ENCODE measurements around the gene SIL1. TPM values are rescaled to one million over a fixed set of nuclear protein-coding genes. Genes with fewer than 3 reads are reported as not detected.
"Not testable (repeated sequence)": the region's sequence is repeated elsewhere in the genome, so short reads cannot be mapped to it uniquely, and the experiment has no call there.

SIL1 gene
- polyA plus RNA-seq, 1 experiment, result 90.5 TPM

GRCh38 chr5:139167063-139167462, 31.1 kb downstream of the SIL1 start:
- ChIA-PET CTCF (interaction anchor here (1.5 kb wide), 1 partner anchor 14 kb away, joined by 4 read pairs; no protein-coding TSS in a partner anchor), POLR2A (no interaction called here)
- H3K27me3 ChIP-seq (ENCODE audit: control insufficient read depth, insufficient read depth, low read length), result no peaks in the 10 kb centered on the region
- TF ChIP-seq CTCF (IDR thresholded peaks at IDR 0.05; ENCODE audit: insufficient read depth, low read depth, low read length), result no peak
- no peaks in the 10 kb centered on the region for H3K36me3 ChIP-seq (ENCODE audit: control insufficient read depth, insufficient read depth, low read length)
- DNase-seq (ENCODE audit: low read depth), result no peak
- no peak overlapping the region for H3K4me3 ChIP-seq (ENCODE audit: low read depth, low read length)

- CTCF ChIA-PET; H3K27me3 ChIP-seq (ENCODE audit: control insufficient read depth, insufficient read depth, low read length); H3K36me3 ChIP-seq (ENCODE audit: control insufficient read depth, insufficient read depth, low read length); DNase-seq (ENCODE audit: low read depth); H3K4me3 ChIP-seq (ENCODE audit: low read depth, low read length): not testable (repeated sequence)
- POLR2A ChIA-PET, result interaction anchor here (0.5 kb wide), 1 partner anchor 17 kb away, joined by 3 read pairs; no protein-coding TSS in a partner anchor
Observed at GRCh38 chr5:139164897-139165296, 33.3 kb downstream of the SIL1 start.

- no peak for TF ChIP-seq CTCF (IDR thresholded peaks at IDR 0.05; ENCODE audit: insufficient read depth, low read depth, low read length)
- H3K36me3 ChIP-seq (ENCODE audit: control insufficient read depth, insufficient read depth, low read length), result no peaks in the 10 kb centered on the region
- no peak for DNase-seq (ENCODE audit: low read depth)
- H3K27me3 ChIP-seq (ENCODE audit: control insufficient read depth, insufficient read depth, low read length), result no peaks in the 10 kb centered on the region
- no peak overlapping the region for H3K4me3 ChIP-seq (ENCODE audit: low read depth, low read length)
- ChIA-PET POLR2A (interaction anchor here (0.7 kb wide), 1 partner anchor 34 kb away, joined by 8 read pairs; the partner anchor contains the start of gene SIL1), CTCF (no interaction called here)
Observed at GRCh38 chr5:139164020-139164419, 34.1 kb downstream of the SIL1 start.

- Histone ChIP-seq H3K36me3 (ENCODE audit: control insufficient read depth, insufficient read depth, low read length) (no peaks in the 10 kb centered on the region), H3K27me3 (ENCODE audit: control insufficient read depth, insufficient read depth, low read length) (no peaks in the 10 kb centered on the region), H3K4me3 (ENCODE audit: low read depth, low read length) (no peak overlapping the region)
- no peak for DNase-seq (ENCODE audit: low read depth)
- ChIA-PET CTCF (interaction anchor here (1.2 kb wide), 1 partner anchor 14 kb away, joined by 3 read pairs; no protein-coding TSS in a partner anchor), POLR2A (no interaction called here)
- TF ChIP-seq CTCF (IDR thresholded peaks at IDR 0.05; ENCODE audit: insufficient read depth, low read depth, low read length), result no peak
Observed at GRCh38 chr5:139162448-139162847, 35.7 kb downstream of the SIL1 start.

GRCh38 chr5:139158791-139159190, 39.4 kb downstream of the SIL1 start:
- no peaks in the 10 kb centered on the region for H3K27me3 ChIP-seq (ENCODE audit: control insufficient read depth, insufficient read depth, low read length)
- H3K36me3 ChIP-seq (ENCODE audit: control insufficient read depth, insufficient read depth, low read length), result no peaks in the 10 kb centered on the region
- ChIA-PET CTCF (no interaction called here), POLR2A (interaction anchor here (0.6 kb wide), 1 partner anchor 14 kb away, joined by 3 read pairs; no protein-coding TSS in a partner anchor)
- no peak for DNase-seq (ENCODE audit: low read depth)
- no peak for TF ChIP-seq CTCF (IDR thresholded peaks at IDR 0.05; ENCODE audit: insufficient read depth, low read depth, low read length)
- H3K4me3 ChIP-seq (ENCODE audit: low read depth, low read length), result no peak overlapping the region

GRCh38 chr5:139157556-139157955, 40.6 kb downstream of the SIL1 start:
- ChIA-PET POLR2A (no interaction called here), CTCF (interaction anchor here (1.2 to 1.4 kb wide), 2 partner anchors 9 to 11 kb away, joined by 3 read pairs; no protein-coding TSS in a partner anchor)
- H3K36me3 ChIP-seq (ENCODE audit: control insufficient read depth, insufficient read depth, low read length), result no peaks in the 10 kb centered on the region
- no peak overlapping the region for H3K4me3 ChIP-seq (ENCODE audit: low read depth, low read length)
- DNase-seq (ENCODE audit: low read depth), result no peak
- no peak for TF ChIP-seq CTCF (IDR thresholded peaks at IDR 0.05; ENCODE audit: insufficient read depth, low read depth, low read length)
- H3K27me3 ChIP-seq (ENCODE audit: control insufficient read depth, insufficient read depth, low read length), result no peaks in the 10 kb centered on the region

Measured in BJ (cell line).